Osteocyte (in vitro differentiated cells): Measurements from ENCODE around the gene HECW1. TPM values are rescaled to one million over a fixed set of nuclear protein-coding genes. Genes with fewer than 3 reads are reported as not detected.

Experiments
- DNase-seq: peaks from one replicate; pipeline ENCODE4 v3.0.0; 2021; ENCODE audit warnings: mixed read lengths; ENCODE audit not compliant: unreplicated experiment; ENCODE audit errors: extremely low spot score
- H3K27ac Mint-ChIP-seq: one replicate; pipeline ENCODE4 v1.8.0; 2021; ENCODE audit warnings: mild to moderate bottlenecking, mixed read lengths; ENCODE audit not compliant: unreplicated experiment
- H3K27me3 Mint-ChIP-seq: one replicate; pipeline ENCODE4 v1.8.0; 2021; ENCODE audit warnings: mixed read lengths; ENCODE audit not compliant: unreplicated experiment
- H3K36me3 Mint-ChIP-seq: one replicate; pipeline ENCODE4 v1.8.0; 2021; ENCODE audit warnings: mixed read lengths; ENCODE audit not compliant: unreplicated experiment
- H3K4me1 Mint-ChIP-seq: one replicate; pipeline ENCODE4 v1.8.0; 2021; ENCODE audit warnings: mixed read lengths; ENCODE audit not compliant: unreplicated experiment
- H3K4me3 Mint-ChIP-seq: one replicate; pipeline ENCODE4 v1.8.0; 2021; ENCODE audit warnings: mild to moderate bottlenecking, moderate library complexity, mixed read lengths; ENCODE audit not compliant: unreplicated experiment
- H3K9me3 Mint-ChIP-seq: one replicate; pipeline ENCODE4 v1.8.0; 2021; ENCODE audit warnings: mixed read lengths; ENCODE audit not compliant: unreplicated experiment
- total RNA-seq: library from RNA; stranded (reverse); gene quantifications from 2 replicates; pipeline ENCODE4 v1.2.1, GENCODE V29; 2021
- TF ChIP-seq, protein P1 (sequence below): fragments of 200-600 bp; sonication (generic); IDR thresholded peaks from 2 replicates; pipeline ENCODE4 v1.5.0; 2021; ENCODE audit warnings: antibody characterized with exemption, mild to moderate bottlenecking, moderate library complexity

HECW1 gene
- total RNA-seq, 1 donor from 2014 or later: 0.16 TPM

- no peaks in the 10 kb centered on the region for H3K36me3 Mint-ChIP-seq
- no peak overlapping the region for H3K4me3 Mint-ChIP-seq
- peaks cover 10% of the 10 kb centered on the region for H3K9me3 Mint-ChIP-seq
- TF ChIP-seq, protein P1, sequence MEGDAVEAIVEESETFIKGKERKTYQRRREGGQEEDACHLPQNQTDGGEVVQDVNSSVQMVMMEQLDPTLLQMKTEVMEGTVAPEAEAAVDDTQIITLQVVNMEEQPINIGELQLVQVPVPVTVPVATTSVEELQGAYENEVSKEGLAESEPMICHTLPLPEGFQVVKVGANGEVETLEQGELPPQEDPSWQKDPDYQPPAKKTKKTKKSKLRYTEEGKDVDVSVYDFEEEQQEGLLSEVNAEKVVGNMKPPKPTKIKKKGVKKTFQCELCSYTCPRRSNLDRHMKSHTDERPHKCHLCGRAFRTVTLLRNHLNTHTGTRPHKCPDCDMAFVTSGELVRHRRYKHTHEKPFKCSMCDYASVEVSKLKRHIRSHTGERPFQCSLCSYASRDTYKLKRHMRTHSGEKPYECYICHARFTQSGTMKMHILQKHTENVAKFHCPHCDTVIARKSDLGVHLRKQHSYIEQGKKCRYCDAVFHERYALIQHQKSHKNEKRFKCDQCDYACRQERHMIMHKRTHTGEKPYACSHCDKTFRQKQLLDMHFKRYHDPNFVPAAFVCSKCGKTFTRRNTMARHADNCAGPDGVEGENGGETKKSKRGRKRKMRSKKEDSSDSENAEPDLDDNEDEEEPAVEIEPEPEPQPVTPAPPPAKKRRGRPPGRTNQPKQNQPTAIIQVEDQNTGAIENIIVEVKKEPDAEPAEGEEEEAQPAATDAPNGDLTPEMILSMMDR: no peak
- DNase-seq: no peak
- H3K27ac Mint-ChIP-seq: no peak overlapping the region
- peaks cover 6% of the 10 kb centered on the region for H3K4me1 Mint-ChIP-seq
- H3K27me3 Mint-ChIP-seq: peaks cover 58% of the 10 kb centered on the region
These were observed 286.4 kb downstream of the HECW1 start for GRCh38 chr7:43398831-43399230.

- Mint-ChIP-seq H3K27me3 (peaks cover 44% of the 10 kb centered on the region), H3K4me3 (no peak overlapping the region), H3K27ac (no peak overlapping the region), H3K9me3 (no peaks in the 10 kb centered on the region), H3K4me1 (no peaks in the 10 kb centered on the region), H3K36me3 (no peaks in the 10 kb centered on the region)
- TF ChIP-seq, protein P1: no peak
- DNase-seq: no peak
These were observed 293.5 kb downstream of the HECW1 start for GRCh38 chr7:43405948-43406347.

DNA sequence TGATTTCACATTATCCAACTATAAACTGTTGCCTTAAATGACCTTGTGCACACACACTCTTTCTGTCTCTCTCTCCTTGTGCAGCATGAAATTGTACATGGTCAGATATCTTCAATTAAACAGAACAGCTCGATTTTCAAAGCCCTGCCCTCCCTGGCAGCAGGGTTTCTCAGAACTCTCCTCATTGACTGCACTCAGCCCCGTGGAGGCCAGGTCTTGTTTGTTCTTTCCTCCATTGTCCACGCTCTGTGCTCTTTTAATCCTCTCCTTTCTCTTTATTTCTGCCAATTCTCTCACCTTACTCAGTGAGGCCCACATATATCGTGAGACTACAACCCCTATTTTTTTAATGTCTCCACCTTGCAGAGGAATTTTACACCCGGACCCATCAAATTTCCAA is 294.5 kb downstream of the HECW1 start:
- H3K27ac Mint-ChIP-seq: no peak overlapping the region

DNA sequence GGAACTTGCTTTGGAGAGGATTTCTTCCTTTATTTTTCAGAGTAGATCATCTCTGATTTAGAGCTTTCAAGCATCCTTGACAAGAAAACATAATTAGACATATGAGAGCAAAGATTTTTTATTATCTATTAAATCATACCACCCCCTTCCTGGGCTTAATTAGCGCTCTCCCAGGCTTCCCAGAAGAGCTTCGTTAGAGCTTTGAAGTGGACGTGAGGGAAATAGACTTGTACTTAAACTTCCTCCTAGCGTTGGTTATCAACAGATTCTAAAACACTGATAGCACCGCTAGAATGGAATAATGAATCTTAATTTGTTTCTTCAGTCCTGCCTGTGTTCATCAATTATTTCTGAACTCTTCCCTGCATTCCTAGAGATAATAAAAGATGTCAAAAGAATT is 296.5 kb downstream of the HECW1 start:
- DNase-seq: no peak
- Mint-ChIP-seq H3K36me3 (no peaks in the 10 kb centered on the region), H3K4me3 (no peak overlapping the region), H3K27me3 (peaks cover 31% of the 10 kb centered on the region), H3K9me3 (no peaks in the 10 kb centered on the region), H3K4me1 (no peaks in the 10 kb centered on the region), H3K27ac (no peak overlapping the region)
- TF ChIP-seq, protein P1: no peak

More for the DNA sequence above, 294.5 kb downstream of the HECW1 start:
- peaks cover 40% of the 10 kb centered on the region for H3K27me3 Mint-ChIP-seq
- no peak for DNase-seq
- TF ChIP-seq, protein P1: no peak
- H3K4me1 Mint-ChIP-seq: no peaks in the 10 kb centered on the region
- H3K36me3 Mint-ChIP-seq: no peaks in the 10 kb centered on the region
- H3K9me3 Mint-ChIP-seq: no peaks in the 10 kb centered on the region
- no peak overlapping the region for H3K4me3 Mint-ChIP-seq

DNA sequence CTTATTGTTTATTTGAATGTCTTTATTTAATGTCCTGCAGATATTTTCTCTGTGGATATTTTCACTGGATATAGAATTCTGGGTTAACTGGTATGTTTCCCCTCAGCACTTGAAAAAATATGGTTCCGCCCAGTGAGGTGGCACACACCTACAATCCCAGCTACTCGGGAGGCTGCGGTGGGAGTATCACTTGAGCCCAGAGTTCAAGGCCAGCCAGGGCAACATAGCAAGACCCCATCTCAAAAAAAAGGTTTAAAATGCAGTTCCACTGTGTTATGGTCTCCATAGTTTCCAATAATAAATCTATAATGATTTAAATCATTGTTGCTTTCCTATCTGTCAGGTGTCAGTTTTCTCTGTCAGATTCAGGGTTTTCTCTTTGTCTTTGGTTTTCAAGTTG is 305.0 kb downstream of the HECW1 start:
- TF ChIP-seq, protein P1: no peak
- Mint-ChIP-seq H3K27ac (no peak overlapping the region), H3K9me3 (no peaks in the 10 kb centered on the region), H3K4me1 (no peaks in the 10 kb centered on the region), H3K27me3 (peaks cover 20% of the 10 kb centered on the region), H3K4me3 (no peak overlapping the region), H3K36me3 (no peaks in the 10 kb centered on the region)
- no peak for DNase-seq
